Smooth muscle cell (in vitro differentiated cells): ENCODE measurements around the gene PHF13. TPM values are rescaled to one million over a fixed set of nuclear protein-coding genes. Genes with fewer than 3 reads are reported as not detected.

ENCODE experiments used
- DNase-seq: peaks from one replicate; lab custom pipeline; 2025; ENCODE audit not compliant: unreplicated experiment; lab: John Stamatoyannopoulos, UW
- H2AFZ ChIP-seq: fragments of 200-600 bp; sonication (generic); 2 replicates; pipeline ENCODE4 v1.6.0; 2016; ENCODE audit warnings: antibody characterized with exemption, low read depth, mild to moderate bottlenecking
- H3F3A ChIP-seq: fragments of 200-600 bp; sonication (generic); 2 replicates; pipeline ENCODE4 v1.6.0; 2017; ENCODE audit warnings: antibody characterized with exemption, low read depth
- H3K27ac ChIP-seq: fragments of 200-600 bp; sonication (generic); 2 replicates; pipeline ENCODE4 v1.5.1; 2016; ENCODE audit warnings: low read depth, mild to moderate bottlenecking
- H3K27me3 ChIP-seq: fragments of 200-600 bp; sonication (generic); 2 replicates; pipeline ENCODE4 v1.6.1; 2016; ENCODE audit warnings: low read depth, mild to moderate bottlenecking
- H3K36me3 ChIP-seq: fragments of 200-600 bp; sonication (generic); 2 replicates; pipeline ENCODE4 v1.5.1; 2016; ENCODE audit warnings: low read depth
- H3K4me1 ChIP-seq: fragments of 200-600 bp; sonication (generic); 2 replicates; pipeline ENCODE4 v1.5.1; 2016; ENCODE audit warnings: low read depth
- H3K4me2 ChIP-seq: fragments of 200-600 bp; sonication (generic); 2 replicates; pipeline ENCODE4 v1.6.0; 2016; ENCODE audit warnings: mild to moderate bottlenecking
- H3K4me3 ChIP-seq: fragments of 200-600 bp; sonication (generic); 2 replicates; pipeline ENCODE4 v1.5.1; 2016; ENCODE audit warnings: mild to moderate bottlenecking
- H3K79me2 ChIP-seq: fragments of 200-600 bp; sonication (generic); 2 replicates; pipeline ENCODE4 v1.6.0; 2016; ENCODE audit warnings: low read depth, mild to moderate bottlenecking
- H3K9ac ChIP-seq: fragments of 200-600 bp; sonication (generic); 2 replicates; pipeline ENCODE4 v1.6.0; 2016; ENCODE audit warnings: low read depth
- H3K9me3 ChIP-seq: fragments of 200-600 bp; sonication (generic); replicated peaks from 2 replicates; pipeline ENCODE4 v1.5.1; 2016; ENCODE audit warnings: low read depth
- H4K20me1 ChIP-seq: fragments of 200-600 bp; sonication (generic); 2 replicates; pipeline ENCODE4 v1.6.0; 2016; ENCODE audit warnings: low read depth
- CTCF ChIP-seq: fragments of 200-600 bp; sonication (generic); IDR thresholded peaks from 2 replicates; pipeline ENCODE4 v1.5.1; 2017; ENCODE audit warnings: borderline replicate concordance, mild to moderate bottlenecking, antibody characterized with exemption; ENCODE audit not compliant: insufficient read depth, poor library complexity, severe bottlenecking
- WGBS: methylation state at CpG from one replicate; pipeline ENCODE4 v1.1.7; 2016; ENCODE audit warnings: low lambda C conversion rate; 5-methylcytosine and 5-hydroxymethylcytosine counted together
- polyA plus RNA-seq: library from polyadenylated mRNA; unstranded; fragments of >200 nt; fragmentation: Nextera tagmentation; extraction: Ambion mirVana; gene quantifications from 2 replicates; pipeline ENCODE4 v1.2.1, GENCODE V29; 2016
- total RNA-seq: library from RNA; depleted of rRNA; stranded (reverse); fragments of >200 nt; gene quantifications from 2 replicates; pipeline ENCODE4 v1.2.3, GENCODE V29; 2014

Gene PHF13
- total and polyA plus RNA-seq, 2 experiments from 2014 or later: 10.2 to 12.3 TPM

- H3F3A ChIP-seq: no peaks in the 10 kb centered on the region
- no peak overlapping the region for H3K4me3 ChIP-seq
- H3K27ac ChIP-seq: no peak overlapping the region
- no peak for TF ChIP-seq CTCF
- no peaks in the 10 kb centered on the region for H4K20me1 ChIP-seq
- 90% methylated on average over 6 of the region's 6 CpGs for WGBS
- DNase-seq: no peak
- H3K9ac ChIP-seq: no peak overlapping the region
- no peak overlapping the region for H2AFZ ChIP-seq
- H3K9me3 ChIP-seq: no peaks in the 10 kb centered on the region
- no peak overlapping the region for H3K4me2 ChIP-seq
- no peaks in the 10 kb centered on the region for H3K79me2 ChIP-seq
- H3K36me3 ChIP-seq: no peaks in the 10 kb centered on the region
- no peaks in the 10 kb centered on the region for H3K4me1 ChIP-seq
- no peaks in the 10 kb centered on the region for H3K27me3 ChIP-seq
Observed at GRCh38 chr1:6648556-6648955, 35.0 kb downstream of the PHF13 start.

- WGBS: 96% methylated on average over 15 of the region's 17 CpGs
- Histone ChIP-seq H4K20me1 (peaks cover 3% of the 10 kb centered on the region), H3K79me2 (no peaks in the 10 kb centered on the region), H3K9ac (no peak overlapping the region), H3K9me3 (no peaks in the 10 kb centered on the region), H2AFZ (no peak overlapping the region), H3F3A (no peaks in the 10 kb centered on the region), H3K4me3 (no peak overlapping the region), H3K4me2 (no peak overlapping the region), H3K27me3 (no peaks in the 10 kb centered on the region), H3K27ac (no peak overlapping the region), H3K4me1 (no peaks in the 10 kb centered on the region), H3K36me3 (no peaks in the 10 kb centered on the region)
- no peak for DNase-seq
- TF ChIP-seq CTCF: no peak
Observed at GRCh38 chr1:6651909-6652308, 38.4 kb downstream of the PHF13 start.

- TF ChIP-seq CTCF: no peak
- Histone ChIP-seq H4K20me1 (peaks cover 11% of the 10 kb centered on the region), H3K79me2 (no peaks in the 10 kb centered on the region), H3K4me1 (no peaks in the 10 kb centered on the region), H3K4me2 (no peak overlapping the region), H3K36me3 (no peaks in the 10 kb centered on the region), H3K9ac (no peak overlapping the region), H3F3A (no peaks in the 10 kb centered on the region), H3K9me3 (no peaks in the 10 kb centered on the region), H3K4me3 (no peak overlapping the region), H3K27me3 (no peaks in the 10 kb centered on the region), H3K27ac (no peak overlapping the region), H2AFZ (no peak overlapping the region)
- 82% methylated on average over 6 of the region's 6 CpGs for WGBS
- no peak for DNase-seq
Observed at GRCh38 chr1:6652986-6653385, 39.5 kb downstream of the PHF13 start.

- WGBS: 94% methylated on average over 23 of the region's 23 CpGs
- Histone ChIP-seq H3K27ac (no peak overlapping the region), H4K20me1 (peaks cover 16% of the 10 kb centered on the region), H3K36me3 (no peaks in the 10 kb centered on the region), H3F3A (no peaks in the 10 kb centered on the region), H3K4me3 (no peak overlapping the region), H3K9ac (no peak overlapping the region), H3K4me2 (no peak overlapping the region), H2AFZ (no peak overlapping the region), H3K9me3 (no peaks in the 10 kb centered on the region), H3K79me2 (no peaks in the 10 kb centered on the region), H3K27me3 (no peaks in the 10 kb centered on the region), H3K4me1 (no peaks in the 10 kb centered on the region)
- no peak for DNase-seq
- no peak for TF ChIP-seq CTCF
Observed at GRCh38 chr1:6653436-6654290, 40.1 kb downstream of the PHF13 start.
